Effector memory CD4-positive, alpha-beta T cell (primary cell): Measurements from ENCODE around the gene LHX4.
A peak's percentile ranks its signal among the peaks of the same experiment; 100 is the strongest.

Experiments used
- DNase-seq, 3 donors: peaks; one replicate each; pipeline ENCODE4 v3.0.0-alpha.2; 2020
- H3K27ac ChIP-seq: 2 replicates; pipeline ENCODE4 v1.7.0; 2013; ENCODE audit warnings: mild to moderate bottlenecking, low read length, moderate library complexity; ENCODE audit not compliant: insufficient read depth, poor library complexity, severe bottlenecking
- H3K27me3 ChIP-seq: replicated peaks from 2 replicates; pipeline ENCODE4 v1.7.0; 2013; ENCODE audit warnings: mild to moderate bottlenecking, low read length; ENCODE audit not compliant: insufficient read depth, control insufficient read depth, poor library complexity, severe bottlenecking
- H3K36me3 ChIP-seq: 2 replicates; pipeline ENCODE4 v1.7.0; 2013; ENCODE audit warnings: mild to moderate bottlenecking, low read length, moderate library complexity; ENCODE audit not compliant: control insufficient read depth, insufficient read depth
- H3K4me1 ChIP-seq: 2 replicates; pipeline ENCODE4 v1.7.0; 2013; ENCODE audit warnings: low read length, mild to moderate bottlenecking; ENCODE audit not compliant: control insufficient read depth, insufficient read depth, poor library complexity, severe bottlenecking
- H3K4me3 ChIP-seq: 2 replicates; pipeline ENCODE4 v1.7.0; 2013; ENCODE audit warnings: low read length, low read depth, mild to moderate bottlenecking; ENCODE audit not compliant: insufficient read depth, poor library complexity, severe bottlenecking
- H3K9me3 ChIP-seq: 2 replicates; pipeline ENCODE4 v1.7.0; 2013; ENCODE audit warnings: mild to moderate bottlenecking, low read length, moderate library complexity; ENCODE audit not compliant: control insufficient read depth

LHX4 gene

GRCh38 chr1:180210008-180210620 lies 19.9 kb upstream of the LHX4 start:
- Histone ChIP-seq H3K4me1 (peaks cover 4% of the 10 kb centered on the region), H3K4me3 (no peak overlapping the region), H3K27me3 (no peaks in the 10 kb centered on the region), H3K36me3 (no peaks in the 10 kb centered on the region), H3K9me3 (no peaks in the 10 kb centered on the region), H3K27ac (no peak overlapping the region)
- DNase-seq = no peak

- DNase-seq = no peak
- H3K36me3 ChIP-seq = no peaks in the 10 kb centered on the region
- no peak overlapping the region for H3K4me3 ChIP-seq
- no peaks in the 10 kb centered on the region for H3K9me3 ChIP-seq
- no peak overlapping the region for H3K27ac ChIP-seq
- H3K27me3 ChIP-seq = no peaks in the 10 kb centered on the region
- H3K4me1 ChIP-seq = peaks cover 4% of the 10 kb centered on the region
Measured at GRCh38 chr1:180211156-180211859, 18.8 kb upstream of the LHX4 start.

- DNase-seq = no peak
- Histone ChIP-seq H3K9me3 (no peaks in the 10 kb centered on the region), H3K4me3 (no peak overlapping the region), H3K27ac (no peak overlapping the region), H3K36me3 (no peaks in the 10 kb centered on the region), H3K27me3 (no peaks in the 10 kb centered on the region), H3K4me1 (peaks cover 4% of the 10 kb centered on the region)
Measured at GRCh38 chr1:180211860-180212229, 18.2 kb upstream of the LHX4 start.

GRCh38 chr1:180213401-180214170 lies 16.5 kb upstream of the LHX4 start:
- DNase-seq = peak; percentile 15 to 30 (median 15)
- Histone ChIP-seq H3K4me1 (peaks cover 4% of the 10 kb centered on the region), H3K9me3 (no peaks in the 10 kb centered on the region), H3K27me3 (no peaks in the 10 kb centered on the region), H3K4me3 (no peak overlapping the region), H3K36me3 (no peaks in the 10 kb centered on the region), H3K27ac (no peak overlapping the region)

GRCh38 chr1:180215856-180216625 lies 14.0 kb upstream of the LHX4 start:
- H3K4me3 ChIP-seq = no peak overlapping the region
- no peak for DNase-seq

GRCh38 chr1:180217006-180217405 lies 13.1 kb upstream of the LHX4 start:
- Histone ChIP-seq H3K4me1 (peaks cover 4% of the 10 kb centered on the region), H3K27me3 (no peaks in the 10 kb centered on the region), H3K36me3 (no peaks in the 10 kb centered on the region), H3K27ac (no peak overlapping the region), H3K4me3 (no peak overlapping the region), H3K9me3 (no peaks in the 10 kb centered on the region)
- DNase-seq = no peak

More at GRCh38 chr1:180215856-180216625, 14.0 kb upstream of the LHX4 start:
- H3K27ac ChIP-seq = no peak overlapping the region
- peaks cover 4% of the 10 kb centered on the region for H3K4me1 ChIP-seq
- no peaks in the 10 kb centered on the region for H3K36me3 ChIP-seq
- H3K9me3 ChIP-seq = no peaks in the 10 kb centered on the region
- H3K27me3 ChIP-seq = no peaks in the 10 kb centered on the region

GRCh38 chr1:180218806-180219765 lies 11.0 kb upstream of the LHX4 start:
- Histone ChIP-seq H3K4me3 (no peak overlapping the region), H3K36me3 (no peaks in the 10 kb centered on the region), H3K27me3 (no peaks in the 10 kb centered on the region), H3K4me1 (no peaks in the 10 kb centered on the region), H3K27ac (no peak overlapping the region), H3K9me3 (no peaks in the 10 kb centered on the region)
- DNase-seq = no peak

- Histone ChIP-seq H3K4me3 (no peak overlapping the region), H3K27me3 (peaks cover under 1% of the 10 kb centered on the region), H3K36me3 (no peaks in the 10 kb centered on the region), H3K27ac (no peak overlapping the region), H3K4me1 (no peaks in the 10 kb centered on the region), H3K9me3 (no peaks in the 10 kb centered on the region)
- no peak for DNase-seq
Measured at GRCh38 chr1:180219776-180220175, 10.3 kb upstream of the LHX4 start.

GRCh38 chr1:180221462-180221861 lies 8.6 kb upstream of the LHX4 start:
- H3K4me1 ChIP-seq = no peaks in the 10 kb centered on the region
- no peaks in the 10 kb centered on the region for H3K36me3 ChIP-seq
- DNase-seq = no peak
- H3K4me3 ChIP-seq = no peak overlapping the region
- H3K27me3 ChIP-seq = peaks cover 12% of the 10 kb centered on the region
- H3K9me3 ChIP-seq = no peaks in the 10 kb centered on the region
- H3K27ac ChIP-seq = no peak overlapping the region
